ENCODE measurements around the gene GPAM. TPM values are rescaled to one million over a fixed set of nuclear protein-coding genes. Genes with fewer than 3 reads are reported as not detected.

GPAM gene
- total and polyA plus RNA-seq, 2 donors from 2014 or later, result 4.0 to 9.9 TPM

DNA sequence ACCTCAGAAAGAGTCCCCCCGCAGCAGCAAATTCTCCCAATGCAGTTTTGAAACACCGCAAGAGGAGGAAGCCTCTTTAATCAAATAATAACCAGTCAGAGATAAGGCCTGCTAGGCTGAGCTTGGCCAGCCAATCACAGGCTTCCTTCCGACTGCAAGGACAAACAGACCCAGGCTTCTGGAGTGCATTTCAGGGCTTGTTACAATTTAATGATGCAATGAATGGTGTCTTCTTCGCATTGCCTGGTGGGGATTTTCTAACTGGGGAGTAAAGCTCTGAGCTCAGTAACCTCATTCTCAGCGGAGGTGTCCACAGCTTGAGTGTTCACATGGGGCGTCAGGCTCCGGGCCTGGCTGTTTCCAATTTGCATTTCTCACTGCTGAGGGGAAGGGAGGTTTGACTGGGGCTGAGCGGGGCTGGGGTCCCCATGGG, 31.8 kb upstream of the GPAM start:
- FAIRE-seq, result no peak
- no peaks in the 10 kb centered on the region for H3K27me3 ChIP-seq (ENCODE audit: control insufficient read depth, insufficient read depth, low read length)

DNA sequence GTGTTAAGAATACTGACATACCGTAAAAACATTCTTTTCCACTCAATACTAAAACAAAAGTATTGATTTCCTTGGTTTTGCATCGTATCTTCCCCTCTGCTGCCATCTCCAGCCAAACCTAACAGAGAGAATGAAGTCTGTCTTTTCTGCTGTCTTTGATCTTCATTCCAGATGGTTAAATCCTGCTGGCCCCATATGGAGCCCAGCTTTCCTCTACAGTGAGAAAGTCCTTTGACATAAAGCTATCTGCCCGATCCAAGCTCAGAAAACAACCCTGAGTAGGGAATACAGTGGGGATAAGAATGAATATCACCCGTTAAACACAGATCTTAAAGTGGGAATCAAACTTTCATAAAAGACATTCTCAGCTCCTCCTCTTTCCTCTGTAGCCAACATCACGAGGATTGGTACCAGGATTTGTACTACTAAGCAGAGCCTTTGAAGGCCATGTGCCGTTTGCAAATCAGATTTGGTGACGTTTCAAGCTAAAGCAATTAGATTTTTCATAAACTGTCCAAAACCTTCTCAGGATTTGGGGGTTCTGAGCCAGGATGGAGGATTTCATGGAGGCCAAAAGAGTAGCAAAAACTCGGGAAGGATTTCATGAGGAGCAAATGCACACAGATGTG, 30.8 kb upstream of the GPAM start:
- peaks cover 0 to under 1% (median 0%) of the 10 kb centered on the region in 3 donors for H3K9me3 ChIP-seq (ENCODE audit: control insufficient read depth in 2 of 3, insufficient read depth in 1 of 3, low read length in 3 of 3)
- H3K4me1 ChIP-seq (ENCODE audit: control insufficient read depth in 2 of 3, insufficient read depth in 2 of 3, low read depth in 1 of 3, low read length in 3 of 3), result peaks cover 0 to under 1% (median 0%) of the 10 kb centered on the region in 3 donors
- H3K27ac ChIP-seq (ENCODE audit: low read depth in 2 of 2, low read length in 2 of 2), result no peak overlapping the region
- no peak overlapping the region for H3K9ac ChIP-seq (ENCODE audit: low read length in 3 of 3)
- DNase-seq, result no peak
- intact Hi-C loops (cut with DNase I), result no loop called here
- FAIRE-seq, result no peak
- H3K4me3 ChIP-seq (ENCODE audit: low read length in 3 of 3), result no peak overlapping the region
- H3K27me3 ChIP-seq (ENCODE audit: control insufficient read depth, insufficient read depth, low read length), result no peaks in the 10 kb centered on the region
- H3K36me3 ChIP-seq (ENCODE audit: control insufficient read depth in 2 of 3, insufficient read depth in 3 of 3, low read length in 3 of 3), result no peaks in the 10 kb centered on the region
- TF ChIP-seq, protein P1, sequence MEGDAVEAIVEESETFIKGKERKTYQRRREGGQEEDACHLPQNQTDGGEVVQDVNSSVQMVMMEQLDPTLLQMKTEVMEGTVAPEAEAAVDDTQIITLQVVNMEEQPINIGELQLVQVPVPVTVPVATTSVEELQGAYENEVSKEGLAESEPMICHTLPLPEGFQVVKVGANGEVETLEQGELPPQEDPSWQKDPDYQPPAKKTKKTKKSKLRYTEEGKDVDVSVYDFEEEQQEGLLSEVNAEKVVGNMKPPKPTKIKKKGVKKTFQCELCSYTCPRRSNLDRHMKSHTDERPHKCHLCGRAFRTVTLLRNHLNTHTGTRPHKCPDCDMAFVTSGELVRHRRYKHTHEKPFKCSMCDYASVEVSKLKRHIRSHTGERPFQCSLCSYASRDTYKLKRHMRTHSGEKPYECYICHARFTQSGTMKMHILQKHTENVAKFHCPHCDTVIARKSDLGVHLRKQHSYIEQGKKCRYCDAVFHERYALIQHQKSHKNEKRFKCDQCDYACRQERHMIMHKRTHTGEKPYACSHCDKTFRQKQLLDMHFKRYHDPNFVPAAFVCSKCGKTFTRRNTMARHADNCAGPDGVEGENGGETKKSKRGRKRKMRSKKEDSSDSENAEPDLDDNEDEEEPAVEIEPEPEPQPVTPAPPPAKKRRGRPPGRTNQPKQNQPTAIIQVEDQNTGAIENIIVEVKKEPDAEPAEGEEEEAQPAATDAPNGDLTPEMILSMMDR (IDR thresholded peaks at IDR 0.05; ENCODE audit: borderline replicate concordance, extremely low read depth, insufficient read depth), result no peak

More for the DNA sequence above, 31.8 kb upstream of the GPAM start:
- TF ChIP-seq, protein P1 (IDR thresholded peaks at IDR 0.05; ENCODE audit: borderline replicate concordance, extremely low read depth, insufficient read depth), result no peak
- Histone ChIP-seq H3K4me3 (ENCODE audit: low read length in 3 of 3) (no peak overlapping the region), H3K4me1 (ENCODE audit: control insufficient read depth in 2 of 3, insufficient read depth in 2 of 3, low read depth in 1 of 3, low read length in 3 of 3) (no peaks in the 10 kb centered on the region), H3K9ac (ENCODE audit: low read length in 3 of 3) (no peak overlapping the region), H3K27ac (ENCODE audit: low read depth in 2 of 2, low read length in 2 of 2) (no peak overlapping the region), H3K36me3 (ENCODE audit: control insufficient read depth in 2 of 3, insufficient read depth in 3 of 3, low read length in 3 of 3) (no peaks in the 10 kb centered on the region), H3K9me3 (ENCODE audit: control insufficient read depth in 2 of 3, insufficient read depth in 1 of 3, low read length in 3 of 3) (peaks cover 0 to 10% (median 3%) of the 10 kb centered on the region in 3 donors)
- intact Hi-C loops (cut with DNase I), result no loop called here
- DNase-seq, result peak in 1 of 5 donors; percentile 44

DNA sequence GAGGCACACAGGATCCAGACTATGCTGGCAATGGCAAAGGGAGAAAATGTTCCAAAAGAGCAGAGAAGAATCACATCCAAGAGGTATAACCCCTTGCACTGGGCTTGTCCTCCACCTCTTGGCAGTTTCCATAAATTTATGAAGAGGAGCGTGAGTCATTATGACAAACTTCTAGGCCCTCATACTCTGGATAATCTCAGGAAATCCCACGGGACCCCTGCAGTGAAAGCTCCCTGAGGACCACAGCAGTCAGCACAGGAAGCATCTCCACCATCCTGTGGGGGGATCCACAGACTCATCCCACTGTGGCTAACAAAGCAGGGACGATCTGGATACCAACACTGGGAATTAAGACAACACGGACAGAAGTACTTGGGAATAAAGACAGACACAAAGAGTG, 30.3 kb upstream of the GPAM start:
- TF ChIP-seq, protein P1 (IDR thresholded peaks at IDR 0.05; ENCODE audit: borderline replicate concordance, extremely low read depth, insufficient read depth), result no peak
- Histone ChIP-seq H3K36me3 (ENCODE audit: control insufficient read depth in 2 of 3, insufficient read depth in 3 of 3, low read length in 3 of 3) (no peaks in the 10 kb centered on the region), H3K9me3 (ENCODE audit: control insufficient read depth in 2 of 3, insufficient read depth in 1 of 3, low read length in 3 of 3) (no peaks in the 10 kb centered on the region), H3K27me3 (ENCODE audit: control insufficient read depth, insufficient read depth, low read length) (no peaks in the 10 kb centered on the region), H3K27ac (ENCODE audit: low read depth in 2 of 2, low read length in 2 of 2) (no peak overlapping the region), H3K9ac (ENCODE audit: low read length in 3 of 3) (no peak overlapping the region), H3K4me3 (ENCODE audit: low read length in 3 of 3) (no peak overlapping the region), H3K4me1 (ENCODE audit: control insufficient read depth in 2 of 3, insufficient read depth in 2 of 3, low read depth in 1 of 3, low read length in 3 of 3) (peaks cover 0 to 3% (median 0%) of the 10 kb centered on the region in 3 donors)
- DNase-seq (no peak), FAIRE-seq (no peak)
- intact Hi-C loops (cut with DNase I), result no loop called here
